NCI-H146 (cell line): ENCODE data around the gene MLX.

Experiments
- DNase-seq: peaks from one replicate; lab custom pipeline; 2025; lab: John Stamatoyannopoulos, UW

MLX gene

GRCh38 chr17:42566883-42567573, at the start of gene MLX:
TSS of gene MLX (plus strand) at chr17:42567100. CDS start at chr17:42567125, 25 bp downstream.
- DNase-seq = peak; percentile 93

- DNase-seq = peak; percentile 43
Observed at GRCh38 chr17:42517516-42517915, 49.4 kb upstream of the MLX start.

- no peak for DNase-seq
Observed at GRCh38 chr17:42518046-42518754, 48.7 kb upstream of the MLX start.

GRCh38 chr17:42518755-42519545, 48.0 kb upstream of the MLX start:
- no peak for DNase-seq

GRCh38 chr17:42519546-42520491, 47.1 kb upstream of the MLX start:
- DNase-seq = no peak

DNA sequence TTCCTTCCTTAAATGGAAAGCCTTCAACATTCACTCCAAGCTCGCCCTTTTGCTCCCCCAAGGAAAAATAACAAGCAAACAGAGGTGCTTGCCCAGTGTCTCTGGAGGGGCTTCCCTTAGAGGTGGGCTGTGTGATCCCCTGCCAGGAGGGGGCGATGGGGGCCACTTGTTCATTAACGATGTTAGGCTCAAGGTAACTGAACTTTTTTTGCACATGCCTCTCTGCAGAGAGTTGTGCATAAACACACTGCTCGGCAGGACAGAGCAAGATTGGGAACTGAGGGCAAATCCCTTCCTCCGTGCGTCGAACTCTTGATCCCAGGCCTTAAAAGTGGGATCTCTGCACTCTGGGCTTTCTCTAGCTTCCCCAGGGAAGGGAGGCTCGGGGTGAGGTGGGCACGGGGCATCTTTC, 46.4 kb upstream of the MLX start:
- no peak for DNase-seq

- DNase-seq = no peak
Observed at GRCh38 chr17:42521036-42521435, 45.9 kb upstream of the MLX start.

DNA sequence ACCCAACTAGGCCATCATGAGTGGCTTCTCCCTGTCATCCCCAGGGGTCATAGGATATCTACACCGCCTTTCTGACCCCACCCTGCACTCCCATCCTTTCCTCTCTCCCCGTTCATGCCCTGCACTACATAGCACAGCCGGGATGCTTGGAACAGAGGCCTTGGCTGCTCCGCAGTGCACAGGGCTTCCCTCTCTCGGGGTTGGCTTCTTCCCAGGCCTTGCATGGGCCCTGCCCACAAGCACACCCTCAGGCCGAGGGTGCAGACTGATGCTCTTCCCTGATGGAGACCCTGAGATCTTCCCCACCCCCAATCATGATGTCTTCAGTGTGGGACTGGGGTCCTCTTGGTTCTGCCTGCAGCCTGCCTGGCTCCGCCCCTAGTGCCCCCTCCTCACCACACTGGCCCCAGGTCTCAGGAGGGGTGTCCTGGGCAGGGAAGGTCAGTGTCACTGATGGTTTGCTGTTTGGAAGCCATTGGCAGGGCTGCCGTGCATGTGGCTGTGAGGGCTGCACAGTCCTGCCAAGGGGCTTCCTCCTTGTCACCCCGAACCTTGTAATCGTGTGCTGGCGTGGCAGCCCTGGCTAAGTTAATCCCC, 45.1 kb upstream of the MLX start:
- DNase-seq = no peak

- no peak for DNase-seq
Observed at GRCh38 chr17:42522263-42522790, 44.6 kb upstream of the MLX start.

GRCh38 chr17:42522798-42523278, 44.1 kb upstream of the MLX start:
- no peak for DNase-seq

DNA sequence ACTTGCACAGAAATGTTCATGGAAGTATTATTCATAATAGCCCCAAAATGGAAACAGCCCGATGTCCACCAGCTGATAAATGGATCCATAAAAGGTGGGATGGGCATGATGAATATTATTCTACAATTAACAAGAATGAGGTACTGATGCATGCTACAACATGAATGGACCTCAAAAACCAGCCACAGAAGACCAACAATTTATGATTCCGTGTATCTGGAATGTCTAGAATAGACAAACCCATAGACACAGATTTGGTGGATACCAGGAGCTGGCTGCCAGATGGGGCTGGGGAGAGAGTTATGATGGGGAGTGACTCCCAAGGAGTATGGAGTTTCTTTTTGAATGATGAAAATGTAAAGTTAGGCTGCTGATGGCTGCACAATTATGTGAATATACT, 41.7 kb upstream of the MLX start:
- no peak for DNase-seq

DNA sequence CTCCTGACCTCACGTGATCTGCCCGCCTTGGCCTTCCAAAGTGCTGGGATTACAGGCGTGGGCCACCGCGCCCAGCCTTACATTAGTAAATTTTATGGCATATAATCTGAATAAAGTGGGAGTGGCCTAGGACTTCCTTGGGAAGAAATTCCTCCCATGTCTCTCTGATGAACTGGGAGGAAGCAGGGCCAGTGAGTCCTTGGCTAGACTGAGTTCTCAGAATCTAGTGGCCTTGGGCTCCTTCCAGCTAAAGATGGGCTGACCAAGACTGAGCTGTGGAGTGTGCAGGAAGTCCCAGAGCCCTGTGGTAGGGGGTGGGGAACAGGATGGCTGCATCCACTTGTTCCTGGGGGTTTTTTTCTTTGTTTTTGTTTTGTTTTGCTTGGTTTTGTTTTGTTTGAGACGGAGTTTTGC, 40.9 kb upstream of the MLX start:
- DNase-seq = no peak

DNA sequence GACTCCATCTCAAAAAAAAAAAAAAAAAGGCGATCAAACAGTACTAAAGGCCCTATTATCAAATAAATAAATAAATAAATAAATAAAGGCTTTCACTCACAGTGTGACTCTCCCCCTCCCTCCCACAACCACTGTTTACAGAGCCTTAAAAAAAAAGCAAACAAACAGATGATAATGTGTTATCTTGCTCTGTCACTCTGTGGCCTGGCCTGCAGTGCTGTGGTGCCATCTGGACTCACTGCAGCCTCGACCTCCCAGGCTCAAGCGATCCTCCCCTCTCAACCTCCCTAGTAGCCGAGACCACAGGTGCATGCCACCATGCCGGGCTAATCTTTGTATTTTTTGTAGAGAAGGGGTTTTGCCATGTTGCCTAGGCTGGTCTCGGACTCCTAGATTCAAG, 39.0 kb upstream of the MLX start:
- DNase-seq = no peak

DNA sequence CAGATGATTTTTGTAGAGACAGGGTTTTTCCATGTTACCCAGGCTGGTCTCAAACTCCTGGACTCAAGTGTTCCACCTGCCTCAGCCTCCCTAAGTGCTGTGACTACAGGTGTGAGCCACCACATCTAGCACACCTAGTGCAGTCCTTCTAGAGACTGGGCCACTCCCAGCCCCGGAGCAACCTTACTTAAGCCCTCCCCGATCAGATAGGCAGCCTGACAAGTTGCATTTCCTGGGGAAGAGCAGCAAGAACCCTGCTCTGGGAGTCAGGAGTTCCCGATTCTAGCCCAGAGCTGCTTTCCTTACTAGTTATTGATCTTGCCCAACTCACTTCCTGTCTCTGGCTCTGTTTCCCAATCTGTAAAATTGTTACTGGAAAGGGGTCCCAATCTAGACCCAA, 37.8 kb upstream of the MLX start:
- DNase-seq = no peak

- peak; percentile 80 for DNase-seq
Observed at GRCh38 chr17:42530952-42531454, 35.9 kb upstream of the MLX start.

DNA sequence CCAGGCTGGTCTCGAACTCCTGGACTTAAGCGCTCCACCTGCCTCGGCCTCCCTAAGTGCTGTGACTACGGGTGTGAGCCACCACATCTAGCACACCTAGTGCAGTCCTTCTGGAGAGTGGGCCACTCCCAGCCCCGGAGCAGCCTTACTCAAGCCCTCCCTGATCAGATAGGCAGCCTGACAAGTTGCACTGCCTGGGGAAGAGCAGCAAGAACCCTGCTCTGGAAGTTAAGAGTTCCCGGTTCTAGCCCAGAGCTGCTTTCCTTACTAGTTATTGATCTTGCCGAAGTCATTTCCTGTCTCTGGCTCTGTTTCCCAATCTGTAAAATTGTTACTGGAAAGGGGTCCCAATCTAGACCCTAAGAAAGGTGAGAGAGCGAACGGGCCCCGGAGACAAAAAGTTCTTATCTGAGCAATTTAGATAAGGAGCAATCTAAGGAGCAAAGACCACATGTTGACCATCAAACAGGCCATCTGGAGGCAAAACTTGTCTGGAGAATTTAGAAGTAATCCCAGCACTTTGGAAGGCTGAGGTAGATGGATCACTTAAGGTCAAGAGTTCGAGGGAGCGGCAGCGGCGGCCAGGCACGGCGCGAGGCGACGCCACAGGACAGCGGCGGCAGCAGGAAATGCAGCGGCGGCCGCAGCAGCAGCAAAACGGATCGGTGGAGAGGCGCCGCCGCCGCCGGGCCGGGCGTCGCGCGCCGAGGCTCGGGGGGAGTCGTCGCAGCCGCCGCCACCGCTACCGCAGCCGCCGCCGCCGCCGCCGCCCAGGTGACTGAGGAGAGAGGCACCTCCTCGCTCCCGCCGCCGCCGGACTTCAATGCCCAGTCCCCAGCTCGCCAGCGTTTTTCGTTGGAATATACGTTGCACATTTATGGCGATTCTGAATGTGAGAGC, 35.2 kb upstream of the MLX start:
- peak; percentile 47 for DNase-seq

GRCh38 chr17:42535155-42536047, 31.5 kb upstream of the MLX start:
- DNase-seq = no peak

DNA sequence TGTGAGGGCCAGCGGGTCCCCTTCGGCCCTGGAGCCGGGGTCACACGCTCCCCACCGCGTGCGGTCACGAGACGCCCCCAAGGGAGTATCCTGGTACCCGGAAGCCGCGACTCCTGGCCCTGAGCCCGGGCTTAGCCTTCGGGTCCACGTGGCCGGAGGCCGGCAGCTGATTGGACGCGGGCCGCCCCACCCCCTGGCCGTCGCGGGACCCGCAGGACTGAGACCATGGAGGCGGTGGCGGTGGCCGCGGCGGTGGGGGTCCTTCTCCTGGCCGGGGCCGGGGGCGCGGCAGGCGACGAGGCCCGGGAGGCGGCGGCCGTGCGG, 30.9 kb upstream of the MLX start, which contains the start of gene NAGLU:
Gene NAGLU (plus strand): TSS at position 194 of the 324 bp plus-strand sequence. CDS start 32 bp downstream, at position 226.
- DNase-seq = peak; percentile 94
